SK-N-SH treated with all-trans-retinoic acid at 6 μM for 48 hours (cell line): ENCODE results near the gene CLIP1.

Experiments used
- ARNTL ChIP-seq: fragments of 450-650 bp; formaldehyde crosslinking; IDR thresholded peaks from 2 replicates; pipeline ENCODE4 v1.5.0; 2020; ENCODE audit warnings: low read depth, mild to moderate bottlenecking, moderate library complexity, borderline replicate concordance
- CSDC2 ChIP-seq: fragments of 250-450 bp; sonication (Bioruptor Pico); IDR thresholded peaks from 2 replicates; pipeline ENCODE4 v1.5.0; 2020; ENCODE audit warnings: mild to moderate bottlenecking, moderate library complexity
- ISL1 ChIP-seq: fragments of 250-450 bp; sonication (Bioruptor Pico); IDR thresholded peaks from 2 replicates; pipeline ENCODE4 v2.1.2; 2022; ENCODE audit warnings: mild to moderate bottlenecking, moderate library complexity
- RARB ChIP-seq: fragments of 250-450 bp; sonication (Bioruptor Pico); IDR thresholded peaks from 2 replicates; pipeline ENCODE4 v1.8.0; 2021; ENCODE audit warnings: mild to moderate bottlenecking, moderate library complexity
- SNAI2 ChIP-seq: fragments of 250-450 bp; sonication (Bioruptor Pico); IDR thresholded peaks from 2 replicates; pipeline ENCODE4 v1.5.0; 2020; ENCODE audit warnings: mild to moderate bottlenecking, moderate library complexity
- TOX ChIP-seq: fragments of 250-450 bp; sonication (Bioruptor Pico); IDR thresholded peaks from 2 replicates; pipeline ENCODE4 v1.8.0; 2021; ENCODE audit warnings: mild to moderate bottlenecking, moderate library complexity, borderline replicate concordance
- ZC3H10 ChIP-seq: fragments of 250-450 bp; sonication (Bioruptor Pico); IDR thresholded peaks from 2 replicates; pipeline ENCODE4 v1.5.1; 2021; ENCODE audit warnings: mild to moderate bottlenecking, moderate library complexity
- TF ChIP-seq, protein P1 (sequence below): fragments of 250-450 bp; sonication (Bioruptor Pico); IDR thresholded peaks from 2 replicates; pipeline ENCODE4 v1.5.0; 2020; ENCODE audit warnings: mild to moderate bottlenecking, moderate library complexity
- TF ChIP-seq, protein P2 (sequence below): fragments of 250-450 bp; sonication (Bioruptor Pico); IDR thresholded peaks from 2 replicates; pipeline ENCODE4 v1.8.0; 2020; ENCODE audit warnings: mild to moderate bottlenecking, moderate library complexity, borderline replicate concordance

DNA sequence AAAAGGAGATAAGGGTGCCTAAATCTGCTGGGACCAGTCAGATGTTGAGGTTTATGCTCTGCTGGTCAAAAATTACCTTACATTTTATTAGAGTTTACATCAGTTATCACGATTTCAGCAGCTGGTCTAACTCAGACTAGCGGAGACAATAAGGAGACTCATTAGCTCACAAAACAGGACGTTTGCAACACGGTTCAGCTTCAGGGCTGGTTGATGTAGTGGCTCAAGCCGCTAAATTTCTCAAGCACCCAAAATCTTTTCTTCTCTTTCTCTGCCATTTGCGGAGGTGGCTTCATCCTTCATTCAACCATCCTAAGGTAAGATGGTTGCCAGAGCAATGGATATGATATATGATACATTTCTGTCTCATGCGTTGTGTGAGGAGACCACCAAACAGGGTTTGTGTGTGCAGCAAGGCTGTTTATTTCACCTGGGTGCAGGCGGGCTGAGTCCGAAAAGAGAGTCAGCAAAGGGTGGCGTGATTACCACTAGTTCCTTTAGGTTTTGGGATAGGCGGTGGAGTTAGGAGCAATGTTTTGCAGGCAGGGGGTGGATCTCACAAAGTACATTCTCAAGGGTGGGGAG, 30.3 kb upstream of the CLIP1 start:
- no peak for TF ChIP-seq ISL1 (CRISPR knock-in tag)
- TF ChIP-seq TOX (CRISPR knock-in tag): no peak
- no peak for TF ChIP-seq ZC3H10 (CRISPR knock-in tag)
- no peak for TF ChIP-seq ARNTL (CRISPR knock-in tag)
- TF ChIP-seq RARB (CRISPR knock-in tag): no peak
- no peak for TF ChIP-seq SNAI2 (CRISPR knock-in tag)
- TF ChIP-seq, protein P1, sequence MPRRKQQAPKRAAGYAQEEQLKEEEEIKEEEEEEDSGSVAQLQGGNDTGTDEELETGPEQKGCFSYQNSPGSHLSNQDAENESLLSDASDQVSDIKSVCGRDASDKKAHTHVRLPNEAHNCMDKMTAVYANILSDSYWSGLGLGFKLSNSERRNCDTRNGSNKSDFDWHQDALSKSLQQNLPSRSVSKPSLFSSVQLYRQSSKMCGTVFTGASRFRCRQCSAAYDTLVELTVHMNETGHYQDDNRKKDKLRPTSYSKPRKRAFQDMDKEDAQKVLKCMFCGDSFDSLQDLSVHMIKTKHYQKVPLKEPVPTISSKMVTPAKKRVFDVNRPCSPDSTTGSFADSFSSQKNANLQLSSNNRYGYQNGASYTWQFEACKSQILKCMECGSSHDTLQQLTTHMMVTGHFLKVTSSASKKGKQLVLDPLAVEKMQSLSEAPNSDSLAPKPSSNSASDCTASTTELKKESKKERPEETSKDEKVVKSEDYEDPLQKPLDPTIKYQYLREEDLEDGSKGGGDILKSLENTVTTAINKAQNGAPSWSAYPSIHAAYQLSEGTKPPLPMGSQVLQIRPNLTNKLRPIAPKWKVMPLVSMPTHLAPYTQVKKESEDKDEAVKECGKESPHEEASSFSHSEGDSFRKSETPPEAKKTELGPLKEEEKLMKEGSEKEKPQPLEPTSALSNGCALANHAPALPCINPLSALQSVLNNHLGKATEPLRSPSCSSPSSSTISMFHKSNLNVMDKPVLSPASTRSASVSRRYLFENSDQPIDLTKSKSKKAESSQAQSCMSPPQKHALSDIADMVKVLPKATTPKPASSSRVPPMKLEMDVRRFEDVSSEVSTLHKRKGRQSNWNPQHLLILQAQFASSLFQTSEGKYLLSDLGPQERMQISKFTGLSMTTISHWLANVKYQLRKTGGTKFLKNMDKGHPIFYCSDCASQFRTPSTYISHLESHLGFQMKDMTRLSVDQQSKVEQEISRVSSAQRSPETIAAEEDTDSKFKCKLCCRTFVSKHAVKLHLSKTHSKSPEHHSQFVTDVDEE (CRISPR knock-in tag): no peak
- TF ChIP-seq, protein P2, sequence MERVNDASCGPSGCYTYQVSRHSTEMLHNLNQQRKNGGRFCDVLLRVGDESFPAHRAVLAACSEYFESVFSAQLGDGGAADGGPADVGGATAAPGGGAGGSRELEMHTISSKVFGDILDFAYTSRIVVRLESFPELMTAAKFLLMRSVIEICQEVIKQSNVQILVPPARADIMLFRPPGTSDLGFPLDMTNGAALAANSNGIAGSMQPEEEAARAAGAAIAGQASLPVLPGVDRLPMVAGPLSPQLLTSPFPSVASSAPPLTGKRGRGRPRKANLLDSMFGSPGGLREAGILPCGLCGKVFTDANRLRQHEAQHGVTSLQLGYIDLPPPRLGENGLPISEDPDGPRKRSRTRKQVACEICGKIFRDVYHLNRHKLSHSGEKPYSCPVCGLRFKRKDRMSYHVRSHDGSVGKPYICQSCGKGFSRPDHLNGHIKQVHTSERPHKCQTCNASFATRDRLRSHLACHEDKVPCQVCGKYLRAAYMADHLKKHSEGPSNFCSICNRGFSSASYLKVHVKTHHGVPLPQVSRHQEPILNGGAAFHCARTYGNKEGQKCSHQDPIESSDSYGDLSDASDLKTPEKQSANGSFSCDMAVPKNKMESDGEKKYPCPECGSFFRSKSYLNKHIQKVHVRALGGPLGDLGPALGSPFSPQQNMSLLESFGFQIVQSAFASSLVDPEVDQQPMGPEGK (CRISPR knock-in tag): no peak
- TF ChIP-seq CSDC2 (CRISPR knock-in tag): no peak
